Measurements from ENCODE around the gene SMARCAD1. TPM values are rescaled to one million over a fixed set of nuclear protein-coding genes. Genes with fewer than 3 reads are reported as not detected.

Gene SMARCAD1
- total and polyA plus RNA-seq, 2 of the 8 experiments (the other 6 are each of a cell fraction or from before 2014, with no cell fraction given), result 24.1 to 59.4 TPM

- TF ChIP-seq BACH1 (IDR thresholded peaks at IDR 0.05; ENCODE audit: low read length), result no peak
- TF ChIP-seq FOSL1 (IDR thresholded peaks at IDR 0.05; ENCODE audit: insufficient read depth, low read depth, low read length), result no peak
- TF ChIP-seq SRF (IDR thresholded peaks at IDR 0.05; ENCODE audit: low read depth, low read length), result no peak
- no peak for TF ChIP-seq EZH2 (IDR thresholded peaks at IDR 0.05; ENCODE audit: low read depth, low read length, severe bottlenecking)
- no peak for TF ChIP-seq TAF7 (optimal IDR thresholded peaks at IDR 0.05; ENCODE audit: borderline replicate concordance, low read depth, low read length)
- TF ChIP-seq KDM1A (IDR thresholded peaks at IDR 0.05; ENCODE audit: borderline replicate concordance, low read length), result no peak
- TF ChIP-seq EP300 (IDR thresholded peaks at IDR 0.05; ENCODE audit: borderline replicate concordance in 1 of 2, low read depth in 2 of 2, low read length in 2 of 2), result no peak
- TF ChIP-seq SIRT6 (IDR thresholded peaks at IDR 0.05; ENCODE audit: low read length), result no peak
- TF ChIP-seq CREB1 (IDR thresholded peaks at IDR 0.05), result no peak
- no peak for TF ChIP-seq CBX5 (IDR thresholded peaks at IDR 0.05; ENCODE audit: low read depth, low read length)
Measured at GRCh38 chr4:94305466-94306225, 98.0 kb downstream of the SMARCAD1 start (continued).

Measured in H1 (cell line).